KMS-11 (cell line): ENCODE measurements around the gene C4BPB.

Experiments used
- H2AFZ ChIP-seq: fragments of 200-600 bp; sonication (generic); 2 replicates; pipeline ENCODE4 v1.6.1; 2016; ENCODE audit warnings: antibody characterized with exemption, mixed run types, low read depth
- H3K27ac ChIP-seq: fragments of 200-600 bp; sonication (generic); 2 replicates; pipeline ENCODE4 v1.6.1; 2016; ENCODE audit warnings: mild to moderate bottlenecking, mixed run types
- H3K27me3 ChIP-seq: fragments of 200-600 bp; sonication (generic); 2 replicates; pipeline ENCODE4 v1.6.1; 2017; ENCODE audit warnings: mild to moderate bottlenecking, low read depth, mixed run types, moderate library complexity; ENCODE audit not compliant: insufficient read depth
- H3K36me3 ChIP-seq: fragments of 200-600 bp; sonication (generic); 2 replicates; pipeline ENCODE4 v1.6.1; 2017; ENCODE audit warnings: mild to moderate bottlenecking, mixed run types; ENCODE audit not compliant: insufficient read depth
- H3K4me1 ChIP-seq: fragments of 200-600 bp; sonication (generic); 2 replicates; pipeline ENCODE4 v1.6.1; 2016; ENCODE audit warnings: mild to moderate bottlenecking, low read depth, mixed run types; ENCODE audit not compliant: poor library complexity, severe bottlenecking
- H3K4me2 ChIP-seq: fragments of 200-600 bp; sonication (generic); 2 replicates; pipeline ENCODE4 v1.7.0; 2016; ENCODE audit warnings: mild to moderate bottlenecking, mixed run types
- H3K4me3 ChIP-seq: fragments of 200-600 bp; sonication (generic); IDR thresholded peaks from 2 replicates; pipeline ENCODE4 v1.6.1; 2017; ENCODE audit warnings: low read depth, low read length, mixed read lengths; ENCODE audit not compliant: insufficient read depth
- H3K79me2 ChIP-seq: fragments of 200-600 bp; sonication (generic); 2 replicates; pipeline ENCODE4 v1.6.1; 2016; ENCODE audit warnings: low read depth, mixed run types; ENCODE audit not compliant: insufficient read depth
- H3K9ac ChIP-seq: fragments of 200-600 bp; sonication (generic); 2 replicates; pipeline ENCODE4 v1.6.1; 2016; ENCODE audit warnings: mild to moderate bottlenecking, mixed run types
- H4K20me1 ChIP-seq: fragments of 200-600 bp; sonication (generic); 2 replicates; pipeline ENCODE4 v1.6.1; 2016; ENCODE audit warnings: mild to moderate bottlenecking, mixed run types; ENCODE audit not compliant: insufficient read depth
- TF ChIP-seq, protein P1 (sequence below): fragments of 200-600 bp; sonication (generic); conservative IDR thresholded peaks from 2 replicates; pipeline ENCODE4 v1.6.1; 2017; ENCODE audit warnings: low read depth, mild to moderate bottlenecking, antibody characterized with exemption, low read length, moderate library complexity, mixed read lengths

C4BPB gene

DNA sequence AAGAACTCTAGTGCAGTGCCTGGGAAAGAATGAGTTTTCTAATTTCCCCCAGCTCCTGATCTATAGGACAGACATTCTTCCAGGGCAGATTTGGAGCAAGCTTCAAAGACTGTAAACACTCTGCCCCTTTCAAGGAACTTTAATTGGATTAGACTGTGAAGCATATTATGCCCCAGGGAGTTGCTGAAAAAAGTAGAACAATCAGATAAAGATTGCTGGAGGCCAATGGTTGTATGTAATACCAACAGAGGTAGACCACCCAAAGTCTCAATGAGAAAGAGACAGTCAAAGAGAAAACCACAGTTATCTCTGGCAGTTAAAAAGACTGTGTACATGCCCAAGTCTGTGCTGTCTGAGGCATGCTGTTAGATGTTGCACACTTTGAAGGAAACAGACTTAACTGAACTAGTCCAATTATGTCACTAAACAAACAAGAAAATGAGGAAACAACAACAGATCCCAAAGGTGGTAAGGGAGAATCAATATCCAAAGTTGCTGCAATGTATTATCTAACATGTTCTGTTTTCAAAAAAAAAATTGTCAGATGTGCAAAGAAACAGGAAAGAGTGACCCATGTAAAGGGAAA, 39.8 kb downstream of the C4BPB start:
- H3K4me1 ChIP-seq = no peaks in the 10 kb centered on the region
- no peak overlapping the region for H3K9ac ChIP-seq
- H3K36me3 ChIP-seq = no peaks in the 10 kb centered on the region
- H3K27ac ChIP-seq = no peak overlapping the region
- no peaks in the 10 kb centered on the region for H4K20me1 ChIP-seq
- TF ChIP-seq, protein P1, sequence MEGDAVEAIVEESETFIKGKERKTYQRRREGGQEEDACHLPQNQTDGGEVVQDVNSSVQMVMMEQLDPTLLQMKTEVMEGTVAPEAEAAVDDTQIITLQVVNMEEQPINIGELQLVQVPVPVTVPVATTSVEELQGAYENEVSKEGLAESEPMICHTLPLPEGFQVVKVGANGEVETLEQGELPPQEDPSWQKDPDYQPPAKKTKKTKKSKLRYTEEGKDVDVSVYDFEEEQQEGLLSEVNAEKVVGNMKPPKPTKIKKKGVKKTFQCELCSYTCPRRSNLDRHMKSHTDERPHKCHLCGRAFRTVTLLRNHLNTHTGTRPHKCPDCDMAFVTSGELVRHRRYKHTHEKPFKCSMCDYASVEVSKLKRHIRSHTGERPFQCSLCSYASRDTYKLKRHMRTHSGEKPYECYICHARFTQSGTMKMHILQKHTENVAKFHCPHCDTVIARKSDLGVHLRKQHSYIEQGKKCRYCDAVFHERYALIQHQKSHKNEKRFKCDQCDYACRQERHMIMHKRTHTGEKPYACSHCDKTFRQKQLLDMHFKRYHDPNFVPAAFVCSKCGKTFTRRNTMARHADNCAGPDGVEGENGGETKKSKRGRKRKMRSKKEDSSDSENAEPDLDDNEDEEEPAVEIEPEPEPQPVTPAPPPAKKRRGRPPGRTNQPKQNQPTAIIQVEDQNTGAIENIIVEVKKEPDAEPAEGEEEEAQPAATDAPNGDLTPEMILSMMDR = no peak
- no peak overlapping the region for H3K4me3 ChIP-seq
- no peaks in the 10 kb centered on the region for H3K79me2 ChIP-seq
- H2AFZ ChIP-seq = no peak overlapping the region
- no peaks in the 10 kb centered on the region for H3K27me3 ChIP-seq
- no peak overlapping the region for H3K4me2 ChIP-seq

GRCh38 chr1:207129053-207129452, 40.4 kb downstream of the C4BPB start:
- TF ChIP-seq, protein P1 = no peak
- no peak overlapping the region for H3K27ac ChIP-seq
- H3K4me1 ChIP-seq = no peaks in the 10 kb centered on the region
- H3K4me3 ChIP-seq = no peak overlapping the region
- H3K36me3 ChIP-seq = no peaks in the 10 kb centered on the region
- H3K27me3 ChIP-seq = no peaks in the 10 kb centered on the region
- no peaks in the 10 kb centered on the region for H4K20me1 ChIP-seq
- no peak overlapping the region for H3K9ac ChIP-seq
- H3K79me2 ChIP-seq = no peaks in the 10 kb centered on the region
- H3K4me2 ChIP-seq = no peak overlapping the region
- no peak overlapping the region for H2AFZ ChIP-seq

GRCh38 chr1:207130252-207131036, 41.8 kb downstream of the C4BPB start:
- TF ChIP-seq, protein P1 = no peak
- Histone ChIP-seq H3K4me3 (no peak overlapping the region), H3K36me3 (no peaks in the 10 kb centered on the region), H3K4me1 (no peaks in the 10 kb centered on the region), H3K27ac (no peak overlapping the region), H2AFZ (no peak overlapping the region), H3K9ac (no peak overlapping the region), H3K79me2 (no peaks in the 10 kb centered on the region), H4K20me1 (no peaks in the 10 kb centered on the region), H3K27me3 (no peaks in the 10 kb centered on the region), H3K4me2 (no peak overlapping the region)

DNA sequence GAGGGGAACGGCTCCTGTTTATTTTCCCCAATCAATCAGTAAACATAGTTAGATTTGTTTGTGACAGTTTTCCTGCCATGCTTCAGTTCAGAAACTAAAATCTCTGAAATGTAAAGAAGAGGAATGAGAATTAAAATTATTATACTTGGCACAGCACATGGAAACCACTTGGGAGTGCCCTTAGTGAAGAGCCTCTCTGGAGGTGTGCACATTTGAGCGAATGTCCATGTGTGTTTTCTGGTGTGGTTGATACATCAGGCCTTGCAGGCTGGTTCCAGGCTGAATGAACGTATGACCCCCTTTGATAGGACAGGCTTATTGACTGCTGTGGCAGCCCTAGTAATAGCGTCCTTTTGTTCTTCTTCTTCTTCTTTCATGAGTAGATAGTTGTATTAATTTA, 42.5 kb downstream of the C4BPB start:
- H3K79me2 ChIP-seq = no peaks in the 10 kb centered on the region
- no peak overlapping the region for H3K4me3 ChIP-seq
- H4K20me1 ChIP-seq = no peaks in the 10 kb centered on the region
- TF ChIP-seq, protein P1 = no peak
- H2AFZ ChIP-seq = no peak overlapping the region
- no peaks in the 10 kb centered on the region for H3K27me3 ChIP-seq
- H3K4me1 ChIP-seq = no peaks in the 10 kb centered on the region
- H3K27ac ChIP-seq = no peak overlapping the region
- no peaks in the 10 kb centered on the region for H3K36me3 ChIP-seq
- no peak overlapping the region for H3K4me2 ChIP-seq
- H3K9ac ChIP-seq = no peak overlapping the region
